ENCODE measurements around the gene NDUFA1. TPM values are rescaled to one million over a fixed set of nuclear protein-coding genes. Genes with fewer than 3 reads are reported as not detected.

NDUFA1 gene
- total and polyA plus RNA-seq, 2 of the 13 experiments (the other 11 are each of a cell fraction or from before 2014, with no cell fraction given): 150 to 167 TPM

DNA sequence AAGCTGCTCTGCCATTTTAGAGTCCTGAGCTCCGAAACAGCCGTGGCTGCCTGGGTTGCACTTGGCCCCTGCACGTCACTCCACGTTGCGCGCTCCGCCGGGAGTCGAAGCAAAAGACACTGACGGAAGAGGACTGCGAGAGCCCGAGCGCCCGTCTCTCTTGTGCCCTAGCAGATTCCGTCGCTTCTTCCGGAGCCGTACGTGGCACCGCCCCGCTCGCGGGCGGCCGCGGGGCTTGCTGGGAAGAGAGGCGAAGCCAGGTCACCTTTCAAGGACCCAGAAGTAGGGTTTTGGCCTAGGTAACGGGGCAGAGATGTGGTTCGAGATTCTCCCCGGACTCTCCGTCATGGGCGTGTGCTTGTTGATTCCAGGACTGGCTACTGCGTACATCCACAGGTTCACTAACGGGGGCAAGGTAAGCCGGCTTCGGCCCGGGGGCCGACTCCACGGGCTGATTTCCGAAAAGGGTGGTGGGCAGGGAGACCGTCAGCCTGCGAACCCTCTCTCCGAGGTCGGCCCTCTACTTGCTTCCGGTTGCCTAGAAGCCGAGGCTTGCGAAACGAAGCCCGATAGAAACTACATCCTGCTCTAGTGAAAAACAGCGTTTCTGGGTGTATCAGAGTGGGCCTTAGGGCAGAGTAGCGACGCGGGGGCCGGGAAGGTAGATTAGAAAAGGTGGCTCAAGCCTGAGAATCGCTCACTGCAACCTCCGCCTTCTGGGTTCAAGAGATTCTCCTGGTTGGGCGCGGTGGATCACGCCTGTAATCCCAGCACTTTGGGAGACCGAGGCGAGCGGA lies at the start of gene NDUFA1, which contains the start of gene RNF113A (continued):
- TF ChIP-seq, protein P1, sequence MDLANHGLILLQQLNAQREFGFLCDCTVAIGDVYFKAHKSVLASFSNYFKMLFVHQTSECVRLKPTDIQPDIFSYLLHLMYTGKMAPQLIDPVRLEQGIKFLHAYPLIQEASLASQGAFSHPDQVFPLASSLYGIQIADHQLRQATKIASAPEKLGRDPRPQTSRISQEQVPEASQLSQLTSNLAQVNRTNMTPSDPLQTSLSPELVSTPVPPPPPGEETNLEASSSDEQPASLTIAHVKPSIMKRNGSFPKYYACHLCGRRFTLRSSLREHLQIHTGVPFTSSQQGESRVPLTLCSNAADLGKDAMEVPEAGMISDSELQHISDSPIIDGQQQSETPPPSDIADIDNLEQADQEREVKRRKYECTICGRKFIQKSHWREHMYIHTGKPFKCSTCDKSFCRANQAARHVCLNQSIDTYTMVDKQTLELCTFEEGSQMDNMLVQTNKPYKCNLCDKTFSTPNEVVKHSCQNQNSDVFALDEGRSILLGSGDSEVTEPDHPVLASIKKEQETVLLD (CRISPR knock-in tag; IDR thresholded peaks at IDR 0.05; ENCODE audit: low read depth): 0 out of 2 replicates have a peak, but pooled peaks have one; percentile 52
- TF ChIP-seq ELF1 (CRISPR knock-in tag; IDR thresholded peaks at IDR 0.05) (peak; percentile 79), ZNF235 (CRISPR knock-in tag; IDR thresholded peaks at IDR 0.05; ENCODE audit: borderline replicate concordance) (no peak), ZNF598 (CRISPR knock-in tag; IDR thresholded peaks at IDR 0.05; ENCODE audit: borderline replicate concordance) (no peak), BRCA1 (CRISPR knock-in tag; IDR thresholded peaks at IDR 0.05) (peak; percentile 92; the same call in 1 of the 2 replicates), ZNF557 (CRISPR knock-in tag; IDR thresholded peaks at IDR 0.05) (no peak), ZNF33B (CRISPR knock-in tag; IDR thresholded peaks at IDR 0.05) (no peak), PAX8 (CRISPR knock-in tag; IDR thresholded peaks at IDR 0.05; ENCODE audit: borderline replicate concordance) (no peak), ARNT2 (CRISPR knock-in tag; IDR thresholded peaks at IDR 0.05; ENCODE audit: low read depth) (no peak), PTBP1 (IDR thresholded peaks at IDR 0.05; ENCODE audit: low read depth, low read length, poor library complexity, severe bottlenecking) (no peak), NKX3-1 (CRISPR knock-in tag; IDR thresholded peaks at IDR 0.05) (peak; percentile 91; the same call in 1 of the 2 replicates), DR1 (CRISPR knock-in tag; IDR thresholded peaks at IDR 0.05) (peak; percentile 73)
- TF ChIP-seq, protein P2, sequence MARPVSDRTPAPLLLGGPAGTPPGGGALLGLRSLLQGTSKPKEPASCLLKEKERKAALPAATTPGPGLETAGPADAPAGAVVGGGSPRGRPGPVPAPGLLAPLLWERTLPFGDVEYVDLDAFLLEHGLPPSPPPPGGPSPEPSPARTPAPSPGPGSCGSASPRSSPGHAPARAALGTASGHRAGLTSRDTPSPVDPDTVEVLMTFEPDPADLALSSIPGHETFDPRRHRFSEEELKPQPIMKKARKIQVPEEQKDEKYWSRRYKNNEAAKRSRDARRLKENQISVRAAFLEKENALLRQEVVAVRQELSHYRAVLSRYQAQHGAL (CRISPR knock-in tag; IDR thresholded peaks at IDR 0.05; ENCODE audit: not compliant biosample characterization): peak; percentile 79
- TF ChIP-seq, protein P3, sequence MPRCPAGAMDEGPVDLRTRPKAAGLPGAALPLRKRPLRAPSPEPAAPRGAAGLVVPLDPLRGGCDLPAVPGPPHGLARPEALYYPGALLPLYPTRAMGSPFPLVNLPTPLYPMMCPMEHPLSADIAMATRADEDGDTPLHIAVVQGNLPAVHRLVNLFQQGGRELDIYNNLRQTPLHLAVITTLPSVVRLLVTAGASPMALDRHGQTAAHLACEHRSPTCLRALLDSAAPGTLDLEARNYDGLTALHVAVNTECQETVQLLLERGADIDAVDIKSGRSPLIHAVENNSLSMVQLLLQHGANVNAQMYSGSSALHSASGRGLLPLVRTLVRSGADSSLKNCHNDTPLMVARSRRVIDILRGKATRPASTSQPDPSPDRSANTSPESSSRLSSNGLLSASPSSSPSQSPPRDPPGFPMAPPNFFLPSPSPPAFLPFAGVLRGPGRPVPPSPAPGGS (CRISPR knock-in tag; IDR thresholded peaks at IDR 0.05): no peak
- TF ChIP-seq, protein P4, sequence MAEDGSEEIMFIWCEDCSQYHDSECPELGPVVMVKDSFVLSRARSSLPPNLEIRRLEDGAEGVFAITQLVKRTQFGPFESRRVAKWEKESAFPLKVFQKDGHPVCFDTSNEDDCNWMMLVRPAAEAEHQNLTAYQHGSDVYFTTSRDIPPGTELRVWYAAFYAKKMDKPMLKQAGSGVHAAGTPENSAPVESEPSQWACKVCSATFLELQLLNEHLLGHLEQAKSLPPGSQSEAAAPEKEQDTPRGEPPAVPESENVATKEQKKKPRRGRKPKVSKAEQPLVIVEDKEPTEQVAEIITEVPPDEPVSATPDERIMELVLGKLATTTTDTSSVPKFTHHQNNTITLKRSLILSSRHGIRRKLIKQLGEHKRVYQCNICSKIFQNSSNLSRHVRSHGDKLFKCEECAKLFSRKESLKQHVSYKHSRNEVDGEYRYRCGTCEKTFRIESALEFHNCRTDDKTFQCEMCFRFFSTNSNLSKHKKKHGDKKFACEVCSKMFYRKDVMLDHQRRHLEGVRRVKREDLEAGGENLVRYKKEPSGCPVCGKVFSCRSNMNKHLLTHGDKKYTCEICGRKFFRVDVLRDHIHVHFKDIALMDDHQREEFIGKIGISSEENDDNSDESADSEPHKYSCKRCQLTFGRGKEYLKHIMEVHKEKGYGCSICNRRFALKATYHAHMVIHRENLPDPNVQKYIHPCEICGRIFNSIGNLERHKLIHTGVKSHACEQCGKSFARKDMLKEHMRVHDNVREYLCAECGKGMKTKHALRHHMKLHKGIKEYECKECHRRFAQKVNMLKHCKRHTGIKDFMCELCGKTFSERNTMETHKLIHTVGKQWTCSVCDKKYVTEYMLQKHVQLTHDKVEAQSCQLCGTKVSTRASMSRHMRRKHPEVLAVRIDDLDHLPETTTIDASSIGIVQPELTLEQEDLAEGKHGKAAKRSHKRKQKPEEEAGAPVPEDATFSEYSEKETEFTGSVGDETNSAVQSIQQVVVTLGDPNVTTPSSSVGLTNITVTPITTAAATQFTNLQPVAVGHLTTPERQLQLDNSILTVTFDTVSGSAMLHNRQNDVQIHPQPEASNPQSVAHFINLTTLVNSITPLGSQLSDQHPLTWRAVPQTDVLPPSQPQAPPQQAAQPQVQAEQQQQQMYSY (CRISPR knock-in tag; IDR thresholded peaks at IDR 0.05): 0 out of 2 replicates have a peak, but pooled peaks have one; percentile 32
- TF ChIP-seq, protein P5, sequence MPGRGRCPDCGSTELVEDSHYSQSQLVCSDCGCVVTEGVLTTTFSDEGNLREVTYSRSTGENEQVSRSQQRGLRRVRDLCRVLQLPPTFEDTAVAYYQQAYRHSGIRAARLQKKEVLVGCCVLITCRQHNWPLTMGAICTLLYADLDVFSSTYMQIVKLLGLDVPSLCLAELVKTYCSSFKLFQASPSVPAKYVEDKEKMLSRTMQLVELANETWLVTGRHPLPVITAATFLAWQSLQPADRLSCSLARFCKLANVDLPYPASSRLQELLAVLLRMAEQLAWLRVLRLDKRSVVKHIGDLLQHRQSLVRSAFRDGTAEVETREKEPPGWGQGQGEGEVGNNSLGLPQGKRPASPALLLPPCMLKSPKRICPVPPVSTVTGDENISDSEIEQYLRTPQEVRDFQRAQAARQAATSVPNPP (CRISPR knock-in tag; IDR thresholded peaks at IDR 0.05): no peak

All from HepG2 (cell line).